Skeletal muscle cell (primary cell): ENCODE measurements around the gene KREMEN1.

Experiments
- DNase-seq: peaks from one replicate; pipeline ENCODE4 v3.0.0-alpha.2; 2010; ENCODE audit warnings: low read depth
- H3K4me3 ChIP-seq: 2 replicates; pipeline ENCODE4 v1.5.1; 2011; ENCODE audit warnings: low read depth, mild to moderate bottlenecking, control low read depth, low read length, moderate library complexity

KREMEN1 gene

GRCh38 chr22:29122041-29122440 is 49.2 kb downstream of the KREMEN1 start:
- H3K4me3 ChIP-seq: no peak overlapping the region
- no peak for DNase-seq

- no peak for DNase-seq
- no peak overlapping the region for H3K4me3 ChIP-seq
These were observed 52.1 kb downstream of the KREMEN1 start for GRCh38 chr22:29124777-29125442.

- no peak overlapping the region for H3K4me3 ChIP-seq
- no peak for DNase-seq
These were observed 52.6 kb downstream of the KREMEN1 start for GRCh38 chr22:29125443-29125778.

GRCh38 chr22:29125844-29126243 is 53.0 kb downstream of the KREMEN1 start:
- DNase-seq: no peak
- no peak overlapping the region for H3K4me3 ChIP-seq

GRCh38 chr22:29126670-29127395 is 54.0 kb downstream of the KREMEN1 start:
- H3K4me3 ChIP-seq: no peak overlapping the region
- DNase-seq: no peak

GRCh38 chr22:29128891-29129807 is 56.3 kb downstream of the KREMEN1 start:
- no peak overlapping the region for H3K4me3 ChIP-seq
- no peak for DNase-seq

- no peak overlapping the region for H3K4me3 ChIP-seq
- no peak for DNase-seq
These were observed 56.9 kb downstream of the KREMEN1 start for GRCh38 chr22:29129808-29130140.

GRCh38 chr22:29130476-29130875 is 57.6 kb downstream of the KREMEN1 start:
- no peak overlapping the region for H3K4me3 ChIP-seq
- no peak for DNase-seq

GRCh38 chr22:29133603-29134133 is 60.8 kb downstream of the KREMEN1 start:
- no peak overlapping the region for H3K4me3 ChIP-seq
- DNase-seq: no peak

- no peak for DNase-seq
- H3K4me3 ChIP-seq: no peak overlapping the region
These were observed 61.6 kb downstream of the KREMEN1 start for GRCh38 chr22:29134448-29134847.

- H3K4me3 ChIP-seq: no peak overlapping the region
- no peak for DNase-seq
These were observed 64.2 kb downstream of the KREMEN1 start for GRCh38 chr22:29136782-29137700.

GRCh38 chr22:29138556-29139305 is 65.9 kb downstream of the KREMEN1 start:
- no peak overlapping the region for H3K4me3 ChIP-seq
- DNase-seq: no peak

- no peak overlapping the region for H3K4me3 ChIP-seq
- no peak for DNase-seq
These were observed 67.3 kb downstream of the KREMEN1 start for GRCh38 chr22:29139965-29140782.

- no peak overlapping the region for H3K4me3 ChIP-seq
These were observed 68.3 kb downstream of the KREMEN1 start for GRCh38 chr22:29141078-29141688.

GRCh38 chr22:29142116-29142515 is 69.3 kb downstream of the KREMEN1 start:
- no peak overlapping the region for H3K4me3 ChIP-seq
- DNase-seq: no peak

More at GRCh38 chr22:29141078-29141688, 68.3 kb downstream of the KREMEN1 start:
- DNase-seq: no peak

- DNase-seq: no peak
- H3K4me3 ChIP-seq: no peak overlapping the region
These were observed 71.3 kb downstream of the KREMEN1 start for GRCh38 chr22:29143941-29144785.
